Measurements from ENCODE around the gene ALPI.

GRCh38 chr2:232498452-232498851 lies 42.5 kb downstream of the ALPI start:
- TF ChIP-seq CTCF (IDR thresholded peaks at IDR 0.05; ENCODE audit: borderline replicate concordance, extremely low read depth, low read length, poor library complexity, severe bottlenecking) = no peak
- no peak for TF ChIP-seq EZH2 (IDR thresholded peaks at IDR 0.05; ENCODE audit: borderline replicate concordance, low read depth, low read length, severe bottlenecking)

Data from DND-41 (cell line).